Hepatocyte (in vitro differentiated cells): ENCODE data around the gene EWSR1.

Experiments used
- CTCF ChIP-seq: fragments of 200-600 bp; sonication (generic); IDR thresholded peaks from 2 replicates; pipeline ENCODE4 v1.5.1; 2016; ENCODE audit warnings: antibody characterized with exemption, mild to moderate bottlenecking; ENCODE audit not compliant: poor library complexity
- EZH2 ChIP-seq: fragments of 200-600 bp; sonication (generic); IDR thresholded peaks from 2 replicates; pipeline ENCODE4 v1.6.1; 2016; ENCODE audit warnings: antibody characterized with exemption, mild to moderate bottlenecking, borderline replicate concordance

- TF ChIP-seq CTCF, result no peak
- no peak for TF ChIP-seq EZH2
These were observed 42.2 kb downstream of the EWSR1 start for GRCh38 chr22:29310065-29310862.
